GM20431 (cell line): Measurements from ENCODE around the gene GALNT18.

Experiments used
- in situ Hi-C: fragments of 300-500 bp; cut with MseI, MboI; formaldehyde crosslinking; loops from one replicate; pipeline ENCODE4 v1.15.0; 2020; ENCODE audit warnings: low sequenced_read_pairs; ENCODE audit not compliant: unreplicated experiment

Gene GALNT18

GRCh38 chr11:11338304-11338703 lies 283.5 kb downstream of the GALNT18 start:
- in situ Hi-C loops = no loop called here

GRCh38 chr11:11336664-11337063 lies 285.1 kb downstream of the GALNT18 start:
- in situ Hi-C loops = no loop called here

- in situ Hi-C loops = no loop called here
These were observed 286.8 kb downstream of the GALNT18 start for GRCh38 chr11:11335043-11335442.

DNA sequence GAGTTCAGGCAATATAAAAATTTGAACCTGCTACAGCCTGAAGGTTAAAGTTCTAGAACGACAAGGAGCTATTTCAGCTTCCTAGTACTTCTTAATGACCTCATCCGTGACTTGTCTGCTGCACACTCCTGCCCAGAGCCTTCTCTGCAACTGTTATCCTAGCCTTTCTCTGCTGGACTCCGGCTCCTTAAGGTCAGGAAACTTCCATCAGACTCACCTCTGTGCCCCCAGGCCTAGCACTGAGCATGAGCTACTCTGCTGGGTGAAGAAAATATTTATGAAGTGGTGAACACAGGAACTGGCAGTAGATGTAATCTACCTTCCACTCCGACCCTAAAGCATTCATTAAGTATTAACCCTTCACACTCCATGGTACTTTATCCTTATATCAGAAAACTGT lies 287.2 kb downstream of the GALNT18 start:
- in situ Hi-C loops = no loop called here

GRCh38 chr11:11332141-11332710 lies 289.6 kb downstream of the GALNT18 start:
- in situ Hi-C loops = no loop called here

DNA sequence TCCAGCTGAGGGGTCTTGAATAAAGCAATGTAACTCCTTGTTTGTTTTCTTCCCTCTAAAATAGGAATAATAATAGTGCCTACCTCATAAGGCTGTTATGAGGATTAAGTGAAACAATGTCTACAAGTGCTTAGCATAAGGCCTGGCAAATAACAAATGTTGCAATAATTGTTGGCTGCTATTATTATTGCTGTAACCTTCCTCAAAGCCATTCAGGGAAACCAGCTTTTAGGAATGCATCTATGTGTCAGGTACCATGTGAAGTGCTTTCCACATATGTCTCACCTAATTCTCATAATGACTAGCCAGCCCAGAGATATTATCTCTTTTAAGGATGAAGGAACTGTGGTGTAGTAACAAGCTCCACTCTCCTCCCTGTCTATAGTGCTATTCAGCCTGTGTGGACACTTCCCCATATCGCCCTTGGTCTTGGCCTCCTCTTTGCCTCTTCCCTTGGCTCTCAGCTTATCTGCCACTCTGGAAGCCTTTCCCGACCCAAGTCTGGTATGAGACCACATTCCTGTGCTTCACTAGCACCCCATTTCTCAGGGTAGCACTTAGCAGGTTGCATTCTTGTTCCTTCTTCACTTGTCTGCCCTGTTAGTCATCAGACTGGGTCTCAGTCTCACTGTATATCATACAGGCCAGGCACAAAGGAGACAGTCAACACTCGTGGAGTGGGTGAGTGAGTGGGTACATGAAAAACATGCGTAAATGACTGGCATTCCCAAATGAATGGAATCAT lies 292.6 kb downstream of the GALNT18 start:
- in situ Hi-C loops = no loop called here

GRCh38 chr11:11324090-11324489 lies 297.7 kb downstream of the GALNT18 start:
- in situ Hi-C loops = no loop called here

- in situ Hi-C loops = no loop called here
These were observed 299.7 kb downstream of the GALNT18 start for GRCh38 chr11:11322101-11322500.

GRCh38 chr11:11320825-11321224 lies 301.0 kb downstream of the GALNT18 start:
- in situ Hi-C loops = no loop called here

- in situ Hi-C loops = no loop called here
These were observed 302.8 kb downstream of the GALNT18 start for GRCh38 chr11:11318961-11319360.

GRCh38 chr11:11318461-11318860 lies 303.3 kb downstream of the GALNT18 start:
- in situ Hi-C loops = no loop called here

- in situ Hi-C loops = no loop called here
These were observed 305.1 kb downstream of the GALNT18 start for GRCh38 chr11:11316651-11317230.

DNA sequence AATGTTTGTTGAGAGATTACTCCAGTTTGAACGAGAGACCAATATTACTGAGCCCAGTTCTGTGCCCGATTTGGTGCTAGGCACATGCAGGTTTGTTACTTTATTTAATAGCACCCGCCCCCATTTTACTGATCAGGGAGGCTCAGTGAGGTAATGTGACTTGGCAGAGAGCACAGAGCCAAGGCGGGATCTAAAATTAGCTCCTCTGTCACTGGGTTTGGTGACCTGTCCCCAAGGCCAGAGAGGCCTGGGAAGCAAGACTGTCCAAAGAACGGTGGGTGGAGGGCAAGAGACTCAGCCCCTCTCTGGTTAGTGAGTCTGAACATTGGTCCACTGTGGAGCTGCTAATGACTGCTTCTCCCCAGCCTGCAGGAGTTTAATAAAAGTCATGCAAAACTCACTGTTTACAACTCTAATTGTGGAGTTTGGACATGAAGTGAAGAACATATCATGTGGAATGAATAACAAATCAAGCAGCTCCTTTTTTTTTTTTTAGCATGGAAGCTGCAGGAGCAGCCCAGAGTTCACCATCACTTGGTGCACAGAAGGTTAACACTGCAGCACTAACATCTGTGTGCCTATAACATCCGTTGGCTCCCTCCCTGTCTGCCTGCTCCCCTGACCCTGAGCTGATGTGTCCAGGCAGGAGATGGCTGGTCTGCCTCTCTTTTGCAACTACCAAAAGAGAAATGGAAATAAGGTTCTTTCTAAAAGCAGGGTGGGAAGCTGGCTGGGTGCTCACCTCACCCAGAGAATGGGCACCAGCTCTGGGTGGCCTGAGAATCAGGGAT lies 307.7 kb downstream of the GALNT18 start:
- in situ Hi-C loops = no loop called here

GRCh38 chr11:11313426-11313825 lies 308.4 kb downstream of the GALNT18 start:
- in situ Hi-C loops = no loop called here

GRCh38 chr11:11312738-11313137 lies 309.1 kb downstream of the GALNT18 start:
- in situ Hi-C loops = no loop called here

DNA sequence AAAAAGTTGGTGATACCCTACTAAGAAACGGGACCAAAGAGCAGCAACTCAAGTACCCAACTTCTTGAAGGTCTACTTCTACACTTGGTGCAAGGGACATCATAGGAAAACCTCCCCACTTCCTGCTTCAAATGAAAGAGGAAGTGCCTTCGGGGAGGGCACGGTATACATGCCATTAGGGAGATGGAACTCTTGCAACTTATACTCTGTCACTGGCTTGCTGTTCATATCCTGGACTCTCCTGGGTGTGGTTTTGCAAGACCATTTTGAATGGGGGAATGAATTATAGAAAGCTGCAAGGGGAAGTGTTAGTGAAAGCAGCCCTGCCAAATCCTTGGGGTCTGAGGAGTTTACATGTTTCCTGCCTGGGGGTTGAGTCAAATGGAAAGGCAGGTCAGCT lies 310.6 kb downstream of the GALNT18 start:
- in situ Hi-C loops = no loop called here

GRCh38 chr11:11309906-11310305 lies 311.9 kb downstream of the GALNT18 start:
- in situ Hi-C loops = no loop called here

DNA sequence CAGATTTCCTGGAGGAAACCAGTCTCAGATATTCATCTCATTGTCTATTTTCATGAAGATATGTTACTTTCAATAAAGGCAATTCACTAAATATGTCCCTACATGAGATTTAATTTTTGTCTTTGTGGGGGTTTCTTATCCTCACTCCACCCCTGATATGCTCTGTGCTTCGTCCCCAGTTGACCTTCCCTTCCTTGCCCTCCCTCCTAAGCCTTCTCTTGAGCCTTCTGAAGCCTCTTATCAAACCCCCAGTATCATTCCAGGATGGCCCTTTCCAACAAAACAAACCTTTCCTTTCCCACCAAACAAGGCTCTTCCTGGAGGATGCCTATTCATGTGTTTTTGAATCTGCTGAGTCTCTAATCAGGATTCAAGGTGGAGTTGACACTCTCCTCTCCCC lies 313.6 kb downstream of the GALNT18 start:
- in situ Hi-C loops = no loop called here

- in situ Hi-C loops = no loop called here
These were observed 314.9 kb downstream of the GALNT18 start for GRCh38 chr11:11306855-11307254.

- in situ Hi-C loops = no loop called here
These were observed 317.3 kb downstream of the GALNT18 start for GRCh38 chr11:11304550-11304949.

DNA sequence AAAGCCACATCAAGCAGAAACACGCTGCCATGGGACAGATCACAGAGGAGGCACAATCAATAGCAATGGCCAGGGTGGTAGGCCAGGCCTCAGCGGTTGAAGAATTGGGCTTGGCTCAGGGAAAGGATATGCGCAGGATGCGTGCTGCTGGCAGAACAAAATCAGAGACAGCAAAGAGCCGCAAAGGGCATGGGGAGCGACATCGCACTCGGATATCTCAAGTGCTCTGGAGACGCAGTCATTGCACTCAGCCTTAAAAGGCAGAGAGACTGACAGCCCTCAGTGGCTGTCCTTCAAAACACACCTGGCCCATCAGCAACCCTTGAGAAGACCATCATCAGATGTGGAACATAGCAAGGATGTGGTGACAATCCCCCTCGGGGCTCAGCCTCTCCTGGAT lies 319.2 kb downstream of the GALNT18 start:
- in situ Hi-C loops = no loop called here
